PC-3 (cell line): ENCODE results near the gene CLDN22.

Source experiments
- CTCF ChIP-seq: fragments of 300-600 bp; sonication (generic); conservative IDR thresholded peaks from 2 replicates; pipeline ENCODE4 v1.5.1; 2017; ENCODE audit warnings: antibody characterized with exemption, low read depth, mild to moderate bottlenecking, low read length
- EZH2 ChIP-seq: fragments of 300-600 bp; sonication (generic); IDR thresholded peaks from one replicate; pipeline ENCODE4 v1.6.1; 2017; ENCODE audit warnings: antibody characterized with exemption, mild to moderate bottlenecking, low read length; ENCODE audit not compliant: unreplicated experiment
- EZH2phosphoT487 ChIP-seq: fragments of 300-600 bp; sonication (generic); IDR thresholded peaks from 2 replicates; pipeline ENCODE4 v1.6.1; 2018; ENCODE audit warnings: mild to moderate bottlenecking, antibody characterized with exemption, low read length, borderline replicate concordance

- TF ChIP-seq EZH2 (no peak), CTCF (no peak), EZH2phosphoT487 (no peak)
Observed at GRCh38 chr4:183329954-183330742, 10.1 kb upstream of the CLDN22 start.
